ENCODE results near the gene MIPOL1. TPM values are rescaled to one million over a fixed set of nuclear protein-coding genes. Genes with fewer than 3 reads are reported as not detected.

The MIPOL1 gene
- total and polyA plus RNA-seq, 2 experiments from 2014 or later: 16.6 to 24.8 TPM

DNA sequence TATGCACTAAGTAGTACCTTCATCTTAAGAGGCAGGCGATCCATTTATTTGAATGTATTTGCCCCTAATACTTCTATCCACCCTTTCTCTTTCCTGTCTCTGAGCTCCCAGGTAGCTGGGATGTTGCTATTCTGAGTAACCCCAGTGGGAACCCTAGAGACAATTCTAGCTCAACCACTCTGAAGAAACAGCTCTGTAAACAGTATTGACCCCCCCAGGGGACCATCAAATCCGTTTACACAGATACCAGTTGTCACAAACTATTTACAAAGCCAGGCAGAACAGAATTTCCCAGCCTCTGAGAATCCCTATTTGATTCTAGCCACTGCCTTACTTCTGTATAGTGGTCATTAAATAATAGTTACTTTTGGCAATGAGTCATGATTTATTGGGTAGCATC, 64.9 kb downstream of the MIPOL1 start:
- ATAC-seq (peak; percentile 75), DNase-seq (ENCODE audit: low spot score) (peak; percentile 16)
- Mint-ChIP-seq H3K27me3 (ENCODE audit: insufficient read depth, low read depth, poor library complexity) (no peaks in the 10 kb centered on the region), H3K4me1 (peaks cover 10% of the 10 kb centered on the region; the same call in 2 of the 3 replicates), H3K4me3 (no peak overlapping the region), H3K27ac (no peak overlapping the region), H3K36me3 (ENCODE audit: low read depth) (peaks cover 2% of the 10 kb centered on the region; the same call in 1 of the 3 replicates), H3K9me3 (no peaks in the 10 kb centered on the region)
- no peak overlapping the region for H3K27ac ChIP-seq (ENCODE audit: low read depth)
- H3K79me2 ChIP-seq (replicated peaks; ENCODE audit: insufficient read depth): no peaks in the 10 kb centered on the region
- peaks cover 3% of the 10 kb centered on the region for H3K4me1 ChIP-seq (ENCODE audit: insufficient read depth)
- H4K20me1 ChIP-seq (replicated peaks; ENCODE audit: insufficient read depth): no peaks in the 10 kb centered on the region
- TF ChIP-seq ZNF114 (CRISPR knock-in tag; IDR thresholded peaks at IDR 0.05): no peak
- no peak for TF ChIP-seq ZNF331 (CRISPR knock-in tag; IDR thresholded peaks at IDR 0.05; ENCODE audit: low read depth)
- no peak for TF ChIP-seq ZNF462 (CRISPR knock-in tag; IDR thresholded peaks at IDR 0.05)
- no peak for TF ChIP-seq NANOG (IDR thresholded peaks at IDR 0.05; ENCODE audit: borderline replicate concordance)
- TF ChIP-seq JUNB (IDR thresholded peaks at IDR 0.05; ENCODE audit: unreplicated experiment): no peak
- no peak for TF ChIP-seq CREB1 (CRISPR knock-in tag; IDR thresholded peaks at IDR 0.05; ENCODE audit: low read depth)
- TF ChIP-seq, protein P1, sequence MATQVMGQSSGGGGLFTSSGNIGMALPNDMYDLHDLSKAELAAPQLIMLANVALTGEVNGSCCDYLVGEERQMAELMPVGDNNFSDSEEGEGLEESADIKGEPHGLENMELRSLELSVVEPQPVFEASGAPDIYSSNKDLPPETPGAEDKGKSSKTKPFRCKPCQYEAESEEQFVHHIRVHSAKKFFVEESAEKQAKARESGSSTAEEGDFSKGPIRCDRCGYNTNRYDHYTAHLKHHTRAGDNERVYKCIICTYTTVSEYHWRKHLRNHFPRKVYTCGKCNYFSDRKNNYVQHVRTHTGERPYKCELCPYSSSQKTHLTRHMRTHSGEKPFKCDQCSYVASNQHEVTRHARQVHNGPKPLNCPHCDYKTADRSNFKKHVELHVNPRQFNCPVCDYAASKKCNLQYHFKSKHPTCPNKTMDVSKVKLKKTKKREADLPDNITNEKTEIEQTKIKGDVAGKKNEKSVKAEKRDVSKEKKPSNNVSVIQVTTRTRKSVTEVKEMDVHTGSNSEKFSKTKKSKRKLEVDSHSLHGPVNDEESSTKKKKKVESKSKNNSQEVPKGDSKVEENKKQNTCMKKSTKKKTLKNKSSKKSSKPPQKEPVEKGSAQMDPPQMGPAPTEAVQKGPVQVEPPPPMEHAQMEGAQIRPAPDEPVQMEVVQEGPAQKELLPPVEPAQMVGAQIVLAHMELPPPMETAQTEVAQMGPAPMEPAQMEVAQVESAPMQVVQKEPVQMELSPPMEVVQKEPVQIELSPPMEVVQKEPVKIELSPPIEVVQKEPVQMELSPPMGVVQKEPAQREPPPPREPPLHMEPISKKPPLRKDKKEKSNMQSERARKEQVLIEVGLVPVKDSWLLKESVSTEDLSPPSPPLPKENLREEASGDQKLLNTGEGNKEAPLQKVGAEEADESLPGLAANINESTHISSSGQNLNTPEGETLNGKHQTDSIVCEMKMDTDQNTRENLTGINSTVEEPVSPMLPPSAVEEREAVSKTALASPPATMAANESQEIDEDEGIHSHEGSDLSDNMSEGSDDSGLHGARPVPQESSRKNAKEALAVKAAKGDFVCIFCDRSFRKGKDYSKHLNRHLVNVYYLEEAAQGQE (IDR thresholded peaks at IDR 0.05; ENCODE audit: unreplicated experiment): no peak
- TF ChIP-seq, protein P2, sequence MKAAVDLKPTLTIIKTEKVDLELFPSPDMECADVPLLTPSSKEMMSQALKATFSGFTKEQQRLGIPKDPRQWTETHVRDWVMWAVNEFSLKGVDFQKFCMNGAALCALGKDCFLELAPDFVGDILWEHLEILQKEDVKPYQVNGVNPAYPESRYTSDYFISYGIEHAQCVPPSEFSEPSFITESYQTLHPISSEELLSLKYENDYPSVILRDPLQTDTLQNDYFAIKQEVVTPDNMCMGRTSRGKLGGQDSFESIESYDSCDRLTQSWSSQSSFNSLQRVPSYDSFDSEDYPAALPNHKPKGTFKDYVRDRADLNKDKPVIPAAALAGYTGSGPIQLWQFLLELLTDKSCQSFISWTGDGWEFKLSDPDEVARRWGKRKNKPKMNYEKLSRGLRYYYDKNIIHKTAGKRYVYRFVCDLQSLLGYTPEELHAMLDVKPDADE (IDR thresholded peaks at IDR 0.05): no peak
- TF ChIP-seq STAT1 (IDR thresholded peaks at IDR 0.05; ENCODE audit: unreplicated experiment): no peak
- TF ChIP-seq EZH2 (IDR thresholded peaks at IDR 0.05; ENCODE audit: low read depth, unreplicated experiment): no peak
- TF ChIP-seq, protein P3, sequence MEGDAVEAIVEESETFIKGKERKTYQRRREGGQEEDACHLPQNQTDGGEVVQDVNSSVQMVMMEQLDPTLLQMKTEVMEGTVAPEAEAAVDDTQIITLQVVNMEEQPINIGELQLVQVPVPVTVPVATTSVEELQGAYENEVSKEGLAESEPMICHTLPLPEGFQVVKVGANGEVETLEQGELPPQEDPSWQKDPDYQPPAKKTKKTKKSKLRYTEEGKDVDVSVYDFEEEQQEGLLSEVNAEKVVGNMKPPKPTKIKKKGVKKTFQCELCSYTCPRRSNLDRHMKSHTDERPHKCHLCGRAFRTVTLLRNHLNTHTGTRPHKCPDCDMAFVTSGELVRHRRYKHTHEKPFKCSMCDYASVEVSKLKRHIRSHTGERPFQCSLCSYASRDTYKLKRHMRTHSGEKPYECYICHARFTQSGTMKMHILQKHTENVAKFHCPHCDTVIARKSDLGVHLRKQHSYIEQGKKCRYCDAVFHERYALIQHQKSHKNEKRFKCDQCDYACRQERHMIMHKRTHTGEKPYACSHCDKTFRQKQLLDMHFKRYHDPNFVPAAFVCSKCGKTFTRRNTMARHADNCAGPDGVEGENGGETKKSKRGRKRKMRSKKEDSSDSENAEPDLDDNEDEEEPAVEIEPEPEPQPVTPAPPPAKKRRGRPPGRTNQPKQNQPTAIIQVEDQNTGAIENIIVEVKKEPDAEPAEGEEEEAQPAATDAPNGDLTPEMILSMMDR (conservative IDR thresholded peaks at IDR 0.05; ENCODE audit: low read depth in 2 of 2): no peak
- TF ChIP-seq EZH2phosphoT487 (IDR thresholded peaks at IDR 0.05; ENCODE audit: unreplicated experiment): no peak
- no peak for TF ChIP-seq POLR2AphosphoS5 (IDR thresholded peaks at IDR 0.05; ENCODE audit: low read depth)
- H3K27me3 ChIP-seq (ENCODE audit: insufficient read depth): no peaks in the 10 kb centered on the region
- H2AFZ ChIP-seq: no peak overlapping the region
- H3K36me3 ChIP-seq (ENCODE audit: insufficient read depth): no peaks in the 10 kb centered on the region
- no peaks in the 10 kb centered on the region for H3F3A ChIP-seq (replicated peaks; ENCODE audit: low read depth)
- no peak overlapping the region for H3K4me2 ChIP-seq
- no peak overlapping the region for H3K4me3 ChIP-seq
- H3K9me2 ChIP-seq (ENCODE audit: insufficient read depth): no peaks in the 10 kb centered on the region

All from GM23338 (cell line).